BLaER1 treated with 17β-estradiol and CSF1 and Interleukin-3, amounts not matched to agents 10 nM and 100 nM (cell line): ENCODE data around the gene TALDO1.
A peak's percentile ranks its signal among the peaks of the same experiment; 100 is the strongest.

Experiments used
- H3K27ac ChIP-seq, 11 experiments: shearing (Covaris generic); formaldehyde crosslinking; 2 replicates each; pipeline ENCODE4 v1.8.1; 2022
- H3K27me3 ChIP-seq, 11 experiments: shearing (Covaris generic); formaldehyde crosslinking; 2 replicates each; pipeline ENCODE4 v1.8.1; 2022
- H3K36me3 ChIP-seq, 11 experiments: shearing (Covaris generic); formaldehyde crosslinking; 2 replicates each; pipeline ENCODE4 v1.8.1; 2022
- H3K4me1 ChIP-seq, 10 experiments: shearing (Covaris generic); formaldehyde crosslinking; 2 replicates each; pipeline ENCODE4 v1.8.1; 2022
- H3K4me2 ChIP-seq, 11 experiments: shearing (Covaris generic); formaldehyde crosslinking; 2 replicates each; pipeline ENCODE4 v1.8.1; 2022
- H3K4me3 ChIP-seq, 10 experiments: shearing (Covaris generic); formaldehyde crosslinking; 2 replicates each; pipeline ENCODE4 v1.8.1; 2022
- H3K9ac ChIP-seq, 11 experiments: shearing (Covaris generic); formaldehyde crosslinking; 2 replicates each; pipeline ENCODE4 v1.8.1; 2022
- H3K9me3 ChIP-seq, 11 experiments: shearing (Covaris generic); formaldehyde crosslinking; replicated peaks in 1 of 11; 2 replicates each; pipeline ENCODE4 v1.8.1; 2022
- H4K20me1 ChIP-seq, 11 experiments: shearing (Covaris generic); formaldehyde crosslinking; 2 replicates each; pipeline ENCODE4 v1.8.1; 2022
- Cebpa-rat ChIP-seq, 11 experiments: shearing (Covaris generic); IDR thresholded peaks; 2 replicates each; pipeline ENCODE4 v1.8.1; 2022

The TALDO1 gene

DNA sequence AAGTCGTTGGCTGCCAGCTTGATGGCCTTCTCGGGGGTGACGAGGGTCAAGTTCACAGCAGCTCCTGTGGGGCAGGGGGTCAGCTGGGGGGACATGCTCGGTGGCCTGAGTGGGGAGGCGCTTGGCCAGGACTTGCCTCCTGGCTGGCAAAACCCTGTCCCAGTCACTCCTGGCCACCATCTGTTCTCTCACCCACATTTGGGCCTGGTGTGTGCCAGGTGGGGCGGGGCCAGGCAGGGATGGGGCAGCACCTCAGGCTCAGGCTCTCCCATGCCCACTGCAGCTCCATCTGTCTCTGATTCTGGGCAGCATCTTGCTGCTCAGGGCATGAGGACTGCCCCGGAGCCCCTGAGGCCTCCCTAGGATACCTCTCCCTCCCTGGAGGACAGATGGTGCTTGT, 46.3 kb downstream of the TALDO1 start:
- no peak overlapping the region for H3K4me3 ChIP-seq
- peaks cover 0 to 80% (median 61%) of the 10 kb centered on the region in 11 experiments; a peak in 17 of 22 replicates for H4K20me1 ChIP-seq
- no peak for TF ChIP-seq Cebpa-rat (IDR thresholded peaks at IDR 0.05)
- H3K36me3 ChIP-seq: peaks cover 13 to 42% (median 35%) of the 10 kb centered on the region in 11 experiments; a peak in 20 of 22 replicates
- H3K27me3 ChIP-seq: no peaks in the 10 kb centered on the region
- H3K9ac ChIP-seq: peak overlapping the region in 6 of 11 experiments; percentile 17 to 93 (median 26); a peak in 5 of 22 replicates
- H3K9me3 ChIP-seq: no peaks in the 10 kb centered on the region
- no peak overlapping the region for H3K4me2 ChIP-seq
- H3K27ac ChIP-seq: no peak overlapping the region
- H3K4me1 ChIP-seq: peaks cover 25 to 51% (median 43%) of the 10 kb centered on the region in 10 experiments

DNA sequence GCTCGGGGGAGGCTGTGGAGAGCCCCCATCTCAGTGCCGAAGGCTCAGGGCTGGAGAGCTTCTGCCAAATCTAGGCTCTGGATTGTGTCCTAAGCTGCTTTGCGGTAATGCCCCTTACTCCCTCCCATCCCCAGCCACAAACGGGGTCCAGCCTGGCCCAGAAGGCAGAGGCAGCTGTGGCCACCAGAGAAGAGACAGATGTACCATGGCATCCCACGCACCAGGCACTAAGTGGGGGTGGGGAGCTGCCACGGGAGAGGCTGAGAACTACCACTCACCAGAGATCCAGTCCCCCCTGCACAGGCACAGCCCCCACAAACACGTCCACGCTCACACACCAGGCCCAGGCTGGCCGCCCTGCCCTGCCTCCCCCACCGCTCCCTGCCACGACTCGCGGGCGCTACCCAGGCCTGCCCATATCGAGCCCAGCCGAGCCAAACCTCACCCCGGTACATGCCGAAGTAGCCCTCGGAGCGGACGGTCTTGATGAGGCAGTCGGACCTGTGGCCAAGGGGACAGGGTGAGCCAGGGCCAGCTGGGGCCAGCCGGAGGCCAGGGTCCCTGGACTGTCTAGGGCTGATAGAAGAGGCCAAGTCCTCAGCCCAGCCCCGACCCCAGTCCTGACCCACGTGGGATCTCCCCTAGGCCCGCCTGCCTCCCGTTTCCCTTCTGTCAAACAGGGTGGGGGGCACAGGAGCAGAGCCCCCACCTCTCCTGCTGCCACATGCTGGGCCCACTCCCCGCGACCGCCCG, 46.9 kb downstream of the TALDO1 start:
- Histone ChIP-seq H4K20me1 (peaks cover 0 to 80% (median 64%) of the 10 kb centered on the region in 11 experiments; a peak in 18 of 22 replicates), H3K4me1 (peaks cover 24 to 48% (median 39%) of the 10 kb centered on the region in 10 experiments), H3K9ac (peak overlapping the region in 6 of 11 experiments; percentile 24 to 93 (median 61); a peak in 7 of 22 replicates), H3K4me2 (peak overlapping the region in 8 of 11 experiments; percentile 99 to 100 (median 100); a peak in 7 of 22 replicates), H3K36me3 (peaks cover 14 to 46% (median 37%) of the 10 kb centered on the region in 11 experiments; a peak in 21 of 22 replicates), H3K9me3 (no peaks in the 10 kb centered on the region), H3K27me3 (no peaks in the 10 kb centered on the region), H3K27ac (no peak overlapping the region), H3K4me3 (no peak overlapping the region)
- TF ChIP-seq Cebpa-rat (IDR thresholded peaks at IDR 0.05): no peak

DNA sequence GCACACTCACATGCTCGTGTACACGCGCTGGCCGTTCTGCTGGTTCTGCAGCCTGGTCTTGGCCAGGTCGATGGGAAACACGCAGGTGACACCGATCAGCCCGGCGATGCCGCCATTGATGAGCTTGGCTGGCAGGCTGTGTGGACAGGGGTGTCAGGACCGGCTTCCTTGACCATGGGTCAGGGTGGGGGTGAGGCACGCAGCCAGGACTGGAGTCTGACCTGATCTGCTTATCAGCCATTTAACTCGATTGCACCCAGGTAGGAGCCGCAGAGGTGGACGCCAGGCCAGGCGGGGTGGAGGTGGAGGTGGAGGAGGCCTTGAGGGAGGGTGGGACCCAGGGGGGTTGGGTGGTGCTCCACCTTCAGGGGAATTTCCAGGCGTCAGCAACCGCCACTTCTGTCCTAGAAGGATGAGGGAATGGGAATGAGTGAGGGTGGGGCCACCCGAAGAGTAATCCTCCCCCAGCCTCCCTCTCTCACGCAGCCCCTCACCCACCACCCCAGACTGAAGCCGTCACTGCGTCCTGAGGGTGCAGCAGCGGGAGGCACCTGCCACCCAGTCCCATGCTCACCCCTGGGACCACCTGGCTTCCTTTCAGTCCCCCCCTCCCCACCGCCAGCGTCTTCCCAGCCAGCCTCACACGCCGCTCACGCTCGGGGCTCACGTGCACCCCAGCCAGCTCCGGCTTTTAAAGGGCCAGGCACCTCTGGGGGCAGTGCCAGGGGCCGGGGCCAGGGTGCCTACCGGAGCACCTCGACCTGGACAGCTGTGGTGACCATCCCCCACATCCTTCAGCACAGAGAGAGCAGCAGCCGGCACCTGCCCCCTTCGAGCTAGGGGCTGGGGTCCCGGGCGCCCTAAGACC, 47.7 kb downstream of the TALDO1 start:
- Histone ChIP-seq H4K20me1 (peaks cover 0 to 85% (median 64%) of the 10 kb centered on the region in 11 experiments; a peak in 18 of 22 replicates), H3K9me3 (no peaks in the 10 kb centered on the region), H3K4me3 (peak overlapping the region; percentile 63 to 92 (median 86); a peak in 19 of 20 replicates), H3K4me2 (peak overlapping the region; percentile 99 to 100 (median 100)), H3K27me3 (no peaks in the 10 kb centered on the region), H3K4me1 (peaks cover 19 to 43% (median 35%) of the 10 kb centered on the region in 10 experiments), H3K9ac (peak overlapping the region; percentile 74 to 93 (median 84); a peak in 20 of 22 replicates), H3K27ac (peak overlapping the region in 8 of 11 experiments; percentile 38 to 79 (median 73); a peak in 9 of 22 replicates), H3K36me3 (peaks cover 21 to 54% (median 45%) of the 10 kb centered on the region in 11 experiments; a peak in 21 of 22 replicates)
- TF ChIP-seq Cebpa-rat (IDR thresholded peaks at IDR 0.05): no peak

DNA sequence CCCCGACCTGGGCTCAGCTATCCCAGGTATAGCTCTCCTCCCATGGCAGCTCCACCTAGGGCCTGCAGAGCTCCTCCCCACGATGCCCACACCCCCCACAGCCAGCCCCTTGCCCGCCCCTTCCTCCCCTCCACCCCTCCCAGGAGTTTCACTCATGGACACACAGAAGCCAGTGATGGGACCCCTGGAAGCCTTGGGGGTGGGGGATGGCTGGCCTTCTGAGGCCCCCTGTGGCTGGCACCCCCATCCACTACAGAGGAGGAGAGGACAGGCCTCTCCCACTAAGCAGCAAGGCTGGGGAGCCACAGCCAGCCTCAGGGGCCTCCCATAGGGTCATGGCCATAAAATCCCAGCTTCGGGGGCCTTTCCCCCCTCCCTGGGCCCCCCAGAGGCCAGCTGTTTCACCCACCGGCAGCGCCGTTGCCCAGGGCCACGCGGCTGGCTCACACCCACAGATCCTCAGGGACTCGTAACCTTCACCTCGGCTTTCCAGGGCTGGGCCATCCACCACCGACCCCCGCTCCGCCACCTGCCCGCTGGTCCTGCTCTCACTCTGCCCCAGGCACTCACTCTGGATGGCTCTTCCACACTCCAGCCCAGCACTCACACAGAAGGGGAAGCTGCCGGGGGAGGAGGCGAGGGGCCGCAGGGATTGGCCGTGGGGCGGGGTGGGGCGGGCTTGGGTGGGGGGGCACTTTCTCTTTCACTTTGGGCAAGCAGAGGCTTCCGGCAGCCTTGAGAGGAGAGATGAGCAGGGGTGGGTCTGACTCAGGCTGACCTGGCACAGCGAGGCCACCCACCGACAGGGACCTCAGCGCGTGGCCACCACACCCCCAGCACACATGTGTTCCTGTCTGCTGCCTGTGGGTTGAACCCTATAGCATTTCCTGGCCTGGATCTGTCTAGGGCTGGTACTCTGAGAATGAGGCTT, 48.6 kb downstream of the TALDO1 start:
- Histone ChIP-seq H3K27ac (peak overlapping the region; percentile 37 to 89 (median 82); a peak in 20 of 22 replicates), H3K4me1 (peaks cover 19 to 38% (median 34%) of the 10 kb centered on the region in 10 experiments), H3K9me3 (no peaks in the 10 kb centered on the region), H3K36me3 (peaks cover 30 to 61% (median 53%) of the 10 kb centered on the region in 11 experiments; a peak in 21 of 22 replicates), H3K4me3 (peak overlapping the region; percentile 63 to 92 (median 87)), H3K27me3 (no peaks in the 10 kb centered on the region), H3K4me2 (peak overlapping the region; percentile 99 to 100 (median 100)), H4K20me1 (peaks cover 0 to 88% (median 62%) of the 10 kb centered on the region in 11 experiments; a peak in 18 of 22 replicates), H3K9ac (peak overlapping the region; percentile 79 to 93 (median 87))
- TF ChIP-seq Cebpa-rat (IDR thresholded peaks at IDR 0.05): no peak

DNA sequence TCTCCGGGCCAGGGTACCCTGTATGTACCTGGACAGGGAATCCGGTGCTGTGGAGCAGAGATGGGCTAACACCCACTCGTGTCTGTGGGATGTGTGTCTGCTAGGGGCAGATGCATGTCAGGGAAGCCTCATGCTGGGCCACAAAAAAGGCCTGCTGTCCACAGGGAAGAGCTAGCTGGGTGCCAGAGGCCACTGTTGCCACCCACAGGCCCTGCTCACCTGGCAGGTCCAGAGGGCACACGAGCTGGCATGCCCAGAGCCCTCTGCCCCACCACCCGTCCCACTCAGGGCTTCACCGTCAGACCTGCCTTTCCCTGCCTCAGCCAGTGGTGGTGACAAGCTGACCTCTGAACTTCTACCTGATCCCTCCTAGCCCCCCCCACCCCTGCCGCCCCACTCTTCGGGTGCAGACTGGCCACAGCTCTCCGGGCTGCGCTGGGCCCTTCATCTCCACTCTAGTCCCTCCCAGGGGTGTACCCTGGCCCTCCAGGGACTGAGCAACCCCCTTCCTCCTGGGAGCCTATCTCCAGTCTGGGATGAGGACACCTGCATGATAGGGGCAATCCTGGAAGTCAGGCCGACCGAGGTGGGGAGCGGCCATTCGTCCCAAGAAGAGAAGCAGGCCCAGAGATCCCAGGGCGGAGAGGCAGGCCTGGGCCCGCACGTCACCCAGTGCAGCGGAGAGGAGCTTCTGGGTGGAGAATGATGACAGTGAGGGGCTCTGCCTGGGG, 49.5 kb downstream of the TALDO1 start:
- Histone ChIP-seq H3K4me2 (peak overlapping the region; percentile 99 to 100 (median 100)), H3K27me3 (no peaks in the 10 kb centered on the region), H3K4me3 (peak overlapping the region; percentile 63 to 92 (median 87)), H3K9me3 (no peaks in the 10 kb centered on the region), H3K27ac (peak overlapping the region; percentile 29 to 89 (median 82); a peak in 21 of 22 replicates), H3K36me3 (peaks cover 25 to 61% (median 53%) of the 10 kb centered on the region in 11 experiments; a peak in 21 of 22 replicates), H3K4me1 (peaks cover 19 to 38% (median 33%) of the 10 kb centered on the region in 10 experiments), H3K9ac (peak overlapping the region; percentile 74 to 93 (median 87)), H4K20me1 (peaks cover 0 to 88% (median 54%) of the 10 kb centered on the region in 11 experiments; a peak in 18 of 22 replicates)
- no peak for TF ChIP-seq Cebpa-rat (IDR thresholded peaks at IDR 0.05)

- Histone ChIP-seq H3K9me3 (no peaks in the 10 kb centered on the region), H3K27ac (peak overlapping the region in 10 of 11 experiments; percentile 53 to 89 (median 82); a peak in 20 of 22 replicates), H4K20me1 (peaks cover 0 to 88% (median 51%) of the 10 kb centered on the region in 11 experiments; a peak in 18 of 22 replicates), H3K27me3 (no peaks in the 10 kb centered on the region), H3K4me3 (peak overlapping the region; percentile 63 to 92 (median 87)), H3K4me2 (peak overlapping the region; percentile 99 to 100 (median 100)), H3K4me1 (peaks cover 21 to 45% (median 38%) of the 10 kb centered on the region in 10 experiments), H3K36me3 (peaks cover 22 to 61% (median 53%) of the 10 kb centered on the region in 11 experiments; a peak in 20 of 22 replicates), H3K9ac (peak overlapping the region; percentile 74 to 93 (median 87))
- no peak for TF ChIP-seq Cebpa-rat (IDR thresholded peaks at IDR 0.05)
Measured at GRCh38 chr11:797296-798092, 50.2 kb downstream of the TALDO1 start.
